AG20443 (cell line): ENCODE data around the gene TRIAP1.
"Not testable (repeated sequence)": the region's sequence is repeated elsewhere in the genome, so short reads cannot be mapped to it uniquely, and the experiment has no call there.

Experiments used
- DNase-seq: peaks from one replicate; pipeline ENCODE4 v3.0.0; 2012; ENCODE audit warnings: low spot score, mixed read lengths

The TRIAP1 gene

GRCh38 chr12:120468821-120469449, 22.8 kb upstream of the TRIAP1 start:
- DNase-seq = peak; percentile 46

GRCh38 chr12:120468325-120468820, 22.2 kb upstream of the TRIAP1 start:
- peak; percentile 62 for DNase-seq

- no peak for DNase-seq
Observed at GRCh38 chr12:120467439-120467838, 21.3 kb upstream of the TRIAP1 start.

GRCh38 chr12:120466560-120467315, 20.6 kb upstream of the TRIAP1 start:
- no peak for DNase-seq

- DNase-seq = no peak
Observed at GRCh38 chr12:120465756-120466155, 19.6 kb upstream of the TRIAP1 start.

- no peak for DNase-seq
Observed at GRCh38 chr12:120463712-120464111, 17.5 kb upstream of the TRIAP1 start.

- DNase-seq = no peak
Observed at GRCh38 chr12:120462099-120462640, 16.0 kb upstream of the TRIAP1 start.

- DNase-seq = no peak
Observed at GRCh38 chr12:120460157-120460556, 14.0 kb upstream of the TRIAP1 start.

GRCh38 chr12:120457133-120457532, 10.9 kb upstream of the TRIAP1 start:
- DNase-seq = no peak

GRCh38 chr12:120455302-120455701, 9.1 kb upstream of the TRIAP1 start:
- DNase-seq = no peak

- DNase-seq = peak; percentile 51
Observed at GRCh38 chr12:120453977-120454376, 7.8 kb upstream of the TRIAP1 start.

- no peak for DNase-seq
Observed at GRCh38 chr12:120453060-120453750, 7.0 kb upstream of the TRIAP1 start.

GRCh38 chr12:120452524-120452923, 6.3 kb upstream of the TRIAP1 start:
- DNase-seq = not testable (repeated sequence)

GRCh38 chr12:120447992-120448391, 1.8 kb upstream of the TRIAP1 start:
- DNase-seq = no peak

- DNase-seq = not testable (repeated sequence)
Observed at GRCh38 chr12:120446844-120447178, 627 bp upstream of the TRIAP1 start.

GRCh38 chr12:120444676-120445075, 1.5 kb downstream of the TRIAP1 start:
- DNase-seq = no peak

GRCh38 chr12:120439646-120440247, 6.4 kb downstream of the TRIAP1 start:
- DNase-seq = peak; percentile 69

GRCh38 chr12:120438495-120439198, 7.5 kb downstream of the TRIAP1 start:
- DNase-seq = no peak

- peak; percentile 98 for DNase-seq
Observed at GRCh38 chr12:120437735-120438494, 8.3 kb downstream of the TRIAP1 start, which contains the start of gene COX6A1. Gene COX6A1 (plus strand): TSS chr12:120438113. CDS start chr12:120438127, 14 bp downstream.

- DNase-seq = no peak
Observed at GRCh38 chr12:120432772-120433525, 13.2 kb downstream of the TRIAP1 start.
